GM18505 (cell line): Measurements from ENCODE around the gene CFAP53.
"Not testable (repeated sequence)": the region's sequence is repeated elsewhere in the genome, so short reads cannot be mapped to it uniquely, and the experiment has no call there.

Experiments
- ATAC-seq: cut with Tn5 transposase; IDR thresholded peaks from one replicate; pipeline ENCODE4 v1.9.1; 2021; ENCODE audit not compliant: unreplicated experiment
- POLR2A ChIP-seq: IDR thresholded peaks from 4 replicates; pipeline ENCODE4 v1.6.1; 2011; ENCODE audit warnings: borderline replicate concordance; ENCODE audit not compliant: insufficient read depth, insufficient read length; ENCODE audit errors: extremely low read depth

CFAP53 gene

DNA sequence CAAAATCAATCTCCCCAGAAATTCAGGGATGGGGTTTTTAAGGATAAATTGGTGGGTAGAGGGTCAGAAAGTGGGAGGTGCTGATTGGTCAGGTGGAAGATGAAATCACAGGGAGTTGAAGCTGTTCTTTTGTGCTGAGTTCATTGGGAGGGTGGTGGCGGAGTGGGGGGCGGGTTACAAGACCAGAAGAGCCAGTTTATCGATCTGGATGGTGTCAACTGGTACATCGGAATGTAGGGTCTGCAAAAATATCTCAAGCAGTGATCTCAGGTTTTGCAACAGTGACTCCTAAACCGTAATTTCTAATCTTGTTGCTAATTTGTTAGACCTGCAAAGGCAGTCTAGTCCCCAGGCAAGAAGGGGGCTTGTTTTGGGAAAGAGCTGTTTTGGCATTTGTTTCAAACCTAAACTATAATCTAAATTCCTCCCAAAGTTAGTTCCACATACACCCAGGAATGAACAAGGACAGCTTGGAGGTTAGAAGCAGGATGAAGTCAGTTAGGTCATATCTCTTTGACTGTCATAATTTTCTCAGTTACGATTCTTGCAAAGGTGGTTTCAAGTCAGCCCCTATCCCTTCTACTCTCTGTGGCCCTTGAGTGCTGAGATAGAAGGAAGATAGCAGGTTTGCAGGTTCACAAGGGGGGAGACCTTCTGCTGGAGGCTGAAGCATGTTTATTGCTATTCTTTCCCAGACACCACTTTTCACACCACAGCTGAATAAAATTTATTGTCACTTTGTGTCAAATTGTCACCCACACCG is 33.5 kb upstream of the CFAP53 start:
- no peak for ATAC-seq
- no peak for TF ChIP-seq POLR2A

DNA sequence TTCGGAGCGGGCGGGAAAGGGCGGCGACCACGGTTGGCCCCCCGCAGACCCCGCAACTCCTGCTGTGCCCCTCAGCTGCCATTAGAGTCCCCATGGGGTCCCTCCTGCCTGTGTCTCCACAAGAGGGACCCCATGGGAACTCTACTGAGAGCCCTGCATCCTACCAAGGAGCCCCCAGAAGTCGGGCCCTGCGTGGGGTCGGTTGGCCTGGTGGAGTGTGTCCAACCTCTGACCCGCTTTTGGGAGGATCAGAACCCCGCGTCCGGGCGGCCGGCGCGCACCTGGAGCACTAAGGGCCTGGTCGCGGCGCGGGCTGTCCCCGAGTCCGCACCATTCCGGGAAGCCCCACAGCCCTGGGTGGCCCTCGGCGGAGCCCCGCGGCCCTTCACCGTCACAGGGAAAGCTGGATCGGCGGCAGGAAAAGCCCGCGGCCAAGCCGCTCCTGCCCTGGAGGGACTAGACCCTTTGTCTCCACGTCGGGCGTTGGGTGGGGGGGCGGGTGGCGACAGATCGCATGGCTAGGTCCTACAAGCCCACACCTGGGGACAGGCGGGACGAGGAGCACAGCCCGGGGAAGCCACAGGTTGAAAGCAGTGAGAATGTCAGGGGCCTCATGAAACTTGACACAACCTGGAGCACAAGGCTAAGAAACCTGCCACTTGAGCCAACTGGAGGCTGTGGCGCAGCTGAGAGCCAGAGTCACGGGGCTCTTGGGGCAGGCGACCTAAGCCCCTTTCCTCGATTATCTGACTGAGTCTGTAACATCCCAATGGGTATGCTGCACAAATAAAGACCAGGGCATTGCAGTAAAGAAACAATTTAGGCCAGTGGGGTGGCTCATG is 32.4 kb upstream of the CFAP53 start:
- ATAC-seq: no peak

DNA sequence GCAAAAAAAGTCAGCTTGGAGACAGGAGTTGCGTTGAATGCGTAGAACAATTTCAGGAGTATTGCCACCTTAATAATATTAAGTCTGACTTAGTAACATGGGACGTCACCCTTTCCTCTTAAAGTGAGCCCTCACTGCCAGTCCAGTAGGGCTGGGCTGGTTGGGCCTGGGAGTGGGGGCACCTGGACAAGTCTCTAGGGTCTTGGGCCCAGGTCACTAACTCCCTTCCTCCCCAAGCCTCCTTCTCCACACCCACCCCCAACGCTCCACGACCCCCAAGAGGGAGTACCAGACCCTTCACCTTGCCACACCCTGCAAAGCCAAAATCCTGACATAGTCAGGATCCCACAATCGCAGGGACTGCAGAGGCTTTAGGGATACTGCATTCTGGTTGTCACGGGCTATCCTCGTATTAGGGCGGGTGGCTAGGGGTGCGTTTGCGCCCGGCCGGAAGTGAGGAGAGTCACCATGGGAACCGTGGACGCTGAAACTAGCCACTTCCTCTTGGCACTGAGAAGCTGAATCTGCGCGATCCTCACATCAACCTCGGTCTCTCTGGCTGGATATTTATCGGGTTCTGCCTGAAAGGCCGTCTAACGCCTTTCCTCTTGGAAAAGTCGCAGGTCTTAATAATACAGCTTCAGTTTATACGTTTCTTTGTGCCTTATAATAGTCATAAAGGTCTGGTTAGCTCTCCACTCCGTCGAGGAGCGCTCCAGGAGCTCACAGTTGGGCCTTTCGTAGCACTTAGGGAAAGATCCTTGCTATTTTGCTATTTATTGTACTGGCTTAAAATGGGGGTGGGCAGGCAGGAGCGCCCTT is 31.5 kb upstream of the CFAP53 start:
- ATAC-seq: peak; percentile 98
- no peak for TF ChIP-seq POLR2A

More for the DNA sequence above, 32.4 kb upstream of the CFAP53 start:
- no peak for TF ChIP-seq POLR2A

DNA sequence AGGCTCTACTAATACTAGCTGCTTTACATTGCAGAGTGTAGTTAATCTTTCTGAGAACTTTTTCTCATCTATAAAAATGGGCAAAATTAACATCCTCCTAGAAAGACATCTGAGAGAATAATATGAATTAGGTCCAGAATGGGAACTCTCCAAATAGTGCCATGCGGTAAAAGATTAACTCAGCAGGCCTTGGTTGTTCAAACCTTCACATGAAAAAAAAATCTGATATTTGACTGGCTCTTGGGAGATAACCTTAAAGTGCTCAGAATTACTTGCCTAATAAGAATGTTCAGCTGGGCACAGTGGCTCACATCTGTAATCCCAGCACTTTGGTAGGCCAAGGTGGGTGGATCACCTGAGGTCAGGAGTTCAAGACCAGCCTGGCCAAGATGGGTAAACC is 26.7 kb upstream of the CFAP53 start:
- ATAC-seq: no peak
- TF ChIP-seq POLR2A: no peak

DNA sequence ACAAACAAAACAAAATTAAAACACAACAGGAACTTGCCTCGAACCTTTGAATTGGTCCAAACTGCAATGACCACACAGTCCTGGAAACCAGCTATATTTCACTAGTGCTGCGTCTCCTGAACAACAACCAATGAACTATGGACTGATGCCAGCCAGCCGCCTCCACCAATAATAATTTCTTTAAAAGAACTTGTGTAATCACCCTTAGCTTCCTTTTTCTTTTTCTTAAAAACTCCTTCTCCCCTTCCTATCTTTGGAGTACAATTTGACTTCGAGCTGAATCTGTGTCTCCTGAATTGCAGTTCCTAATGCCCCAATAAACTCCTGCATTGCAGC is 22.8 kb upstream of the CFAP53 start:
- no peak for ATAC-seq

DNA sequence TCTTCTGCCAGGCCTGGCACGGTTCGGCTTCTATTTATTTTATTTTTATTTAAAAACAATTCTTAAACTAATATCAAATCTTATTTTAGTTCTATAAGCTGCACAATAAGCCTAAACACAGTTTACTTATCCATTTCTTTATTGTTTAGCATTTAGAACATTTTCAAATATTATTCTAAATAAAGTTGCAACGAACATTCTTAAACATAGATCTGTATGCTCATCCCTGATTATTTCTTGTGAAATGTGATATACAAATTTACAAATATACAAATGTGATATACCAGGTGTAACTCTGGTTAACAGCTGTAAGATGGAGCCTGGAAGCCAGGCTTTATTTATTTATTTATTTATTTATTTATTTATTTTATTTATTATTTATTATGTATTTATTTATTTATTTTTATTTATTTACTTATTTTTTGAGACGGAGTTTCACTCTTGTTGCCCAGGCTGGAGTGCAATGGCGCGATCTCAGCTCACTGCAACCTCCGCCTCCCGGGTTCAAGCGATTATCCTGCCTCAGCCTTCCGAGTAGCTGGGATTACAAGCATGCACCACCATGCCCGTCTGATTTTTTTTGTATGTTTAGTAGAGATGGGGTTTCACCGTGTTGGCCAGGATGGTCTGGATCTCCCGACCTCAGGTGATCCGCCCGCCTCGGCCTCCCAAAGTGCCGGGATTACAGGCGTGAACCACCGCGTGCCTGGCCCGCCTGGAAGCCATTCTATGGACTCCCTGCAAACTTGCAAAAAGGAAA is 22.2 kb upstream of the CFAP53 start:
- not testable (repeated sequence) for ATAC-seq

More for the DNA sequence above, 22.8 kb upstream of the CFAP53 start:
- no peak for TF ChIP-seq POLR2A

DNA sequence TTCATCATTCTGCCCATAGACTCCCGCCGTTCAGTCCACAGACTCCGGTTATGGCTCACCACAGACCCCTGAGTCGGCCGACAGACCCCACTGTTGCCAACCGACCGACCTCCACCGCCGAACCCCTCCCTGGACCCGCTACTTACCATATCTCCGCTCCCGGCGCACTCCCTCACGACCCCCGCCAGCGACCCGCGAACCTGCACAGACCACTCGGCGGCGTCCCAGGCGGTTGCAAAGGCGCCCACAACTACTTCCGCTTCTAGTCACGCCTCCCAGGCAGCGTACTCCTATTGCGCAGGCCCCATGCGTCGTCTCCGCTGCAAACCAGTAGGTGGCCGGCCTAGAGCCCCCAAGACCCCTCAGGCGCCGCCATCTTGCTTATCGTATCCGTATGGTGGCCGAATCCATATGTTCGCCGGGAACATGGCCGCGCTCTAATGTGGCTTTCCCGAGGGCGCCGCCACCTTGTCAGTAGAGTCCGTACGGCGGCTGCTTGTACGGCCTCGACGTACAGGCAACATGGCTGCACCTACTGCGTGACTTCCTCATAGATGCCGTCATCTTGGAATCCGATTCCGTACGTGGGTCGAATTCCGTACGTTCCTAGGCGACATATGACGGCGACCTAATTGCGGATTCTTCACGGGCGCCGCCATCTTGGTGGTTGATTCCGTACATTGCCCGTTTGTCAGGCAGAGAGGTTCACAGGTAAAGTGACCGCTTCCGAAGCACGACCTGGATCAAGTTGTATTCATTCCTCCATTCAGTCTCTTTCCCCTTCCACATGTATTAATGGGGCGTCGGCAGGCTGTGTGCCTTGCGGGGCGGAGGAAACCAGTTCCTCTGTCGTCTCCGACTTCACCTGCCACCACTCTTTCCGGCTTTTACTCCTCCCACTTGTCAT is 21.4 kb upstream of the CFAP53 start, which contains the start of gene CXXC1:
Gene CXXC1 (minus strand): TSS at position 252 of the 907 bp plus-strand sequence. CDS start 103 bp downstream, at position 149.
- peak; percentile 69 for TF ChIP-seq POLR2A
- ATAC-seq: peak; percentile 87

DNA sequence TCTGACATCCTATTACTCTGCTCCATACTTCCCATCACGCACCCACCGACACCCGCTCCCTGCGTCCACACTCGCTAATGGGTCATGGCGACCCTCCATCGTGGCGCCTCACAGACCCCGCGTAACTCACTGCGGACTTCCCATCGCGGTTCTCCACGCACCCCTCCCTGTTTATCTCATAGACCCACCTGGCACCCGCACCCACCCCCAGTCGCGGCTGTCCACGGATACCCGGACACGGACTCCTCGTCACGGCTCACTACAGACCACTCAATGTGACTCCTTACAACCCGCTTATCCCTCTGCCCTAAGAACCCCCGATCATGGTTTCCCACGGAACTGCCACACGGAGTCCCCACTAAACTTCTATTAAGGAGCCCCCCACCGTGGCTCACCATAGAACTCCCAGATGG is 20.7 kb upstream of the CFAP53 start:
- ATAC-seq: no peak
- no peak for TF ChIP-seq POLR2A

DNA sequence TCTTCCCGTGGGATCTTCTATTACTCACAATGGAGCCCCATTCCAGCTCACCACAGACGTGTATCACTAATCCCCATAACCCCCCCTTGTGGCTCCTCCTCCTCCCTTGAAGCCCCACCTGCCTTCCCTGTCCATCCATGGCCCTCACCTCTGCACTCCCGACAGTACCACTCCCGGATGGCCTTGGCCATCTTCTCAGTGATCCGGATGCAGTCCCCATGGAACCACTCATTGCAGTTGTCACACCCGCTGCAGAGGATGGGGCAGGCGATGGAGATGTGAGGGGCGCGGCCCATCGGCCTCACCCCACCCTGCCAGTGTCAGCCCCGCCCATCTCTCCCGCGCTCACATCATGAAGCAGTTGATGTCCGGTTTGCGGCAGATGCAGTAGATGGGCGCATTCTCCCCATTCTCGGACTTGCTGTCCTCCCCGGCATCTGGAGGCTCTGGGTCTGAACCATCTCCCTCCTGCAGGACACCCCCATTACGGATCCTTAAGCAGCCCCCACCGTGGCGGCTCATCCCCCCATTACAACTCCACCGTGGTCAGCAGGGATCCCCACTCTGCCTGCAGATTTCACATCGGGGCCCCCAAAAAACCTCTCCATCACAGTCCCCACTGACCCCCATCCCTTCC is 20.2 kb upstream of the CFAP53 start:
- peak; percentile 45 for TF ChIP-seq POLR2A
- ATAC-seq: no peak

DNA sequence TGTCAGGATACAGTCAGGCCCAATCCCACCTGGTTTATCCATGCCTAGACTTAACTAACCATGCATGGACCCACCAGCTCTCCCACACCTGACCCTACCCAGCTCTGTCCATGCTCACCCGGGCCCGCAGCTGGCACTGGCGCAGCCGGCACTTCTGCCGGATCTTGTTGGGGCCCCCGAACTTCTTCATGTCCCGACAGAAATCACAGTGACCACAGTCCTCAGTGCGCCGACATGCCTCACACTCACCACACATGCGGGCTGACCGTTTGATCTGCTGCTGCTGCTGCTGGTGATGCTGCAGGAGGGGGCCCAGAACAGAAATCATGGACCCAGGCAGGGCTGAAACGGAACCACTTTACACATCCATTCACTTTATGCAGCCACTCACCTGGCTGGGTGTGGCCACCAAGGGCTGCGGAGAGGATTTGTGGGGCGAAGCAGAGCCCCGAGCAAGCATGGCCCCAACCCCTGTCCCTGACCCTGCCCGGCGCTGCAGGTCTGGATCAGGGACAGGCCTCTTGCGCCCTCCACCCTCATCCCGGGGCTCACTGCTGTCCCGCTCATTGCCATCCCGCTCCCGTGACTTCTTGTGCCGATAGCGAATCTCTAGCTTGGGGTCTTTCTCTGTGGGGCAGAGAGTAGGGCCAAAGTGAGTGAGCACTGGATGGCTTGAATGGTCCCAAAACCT is 19.5 kb upstream of the CFAP53 start:
- no peak for ATAC-seq
- no peak for TF ChIP-seq POLR2A

DNA sequence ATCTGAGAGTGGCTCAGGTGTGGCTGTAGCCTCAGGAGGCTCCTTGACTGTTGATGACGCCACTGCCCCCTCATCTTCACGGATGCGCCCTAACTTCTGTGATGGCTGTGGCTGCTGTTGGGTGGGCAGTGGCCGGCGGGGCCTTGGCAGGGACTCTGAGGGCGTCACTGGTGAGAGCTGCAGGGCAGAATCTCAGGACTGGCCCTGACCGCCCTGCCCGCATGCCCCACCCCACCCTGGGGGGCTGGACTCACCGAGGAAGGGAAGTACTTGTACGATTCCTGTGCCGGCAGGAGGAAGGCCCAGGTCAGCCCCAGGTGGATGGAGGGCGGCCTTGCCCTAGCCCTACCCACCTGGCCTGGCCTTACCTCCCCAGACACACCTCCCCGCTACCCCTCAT is 18.8 kb upstream of the CFAP53 start:
- TF ChIP-seq POLR2A: no peak

More for the DNA sequence above, 18.8 kb upstream of the CFAP53 start:
- ATAC-seq: no peak
